Measurements from ENCODE around the gene ANKRD45. TPM values are rescaled to one million over a fixed set of nuclear protein-coding genes. Genes with fewer than 3 reads are reported as not detected.
"Not testable (repeated sequence)": the region's sequence is repeated elsewhere in the genome, so short reads cannot be mapped to it uniquely, and the experiment has no call there.

ANKRD45 gene
- total and polyA plus RNA-seq, 2 donors (not counting 1 experiment from before 2014, with no cell fraction given) = 0.06 TPM; not detected in 1

- peaks cover 8% of the 10 kb centered on the region for H3K27me3 Mint-ChIP-seq
- H3K9me3 ChIP-seq (ENCODE audit: control extremely low read depth in 1 of 3, control insufficient read depth in 2 of 3, insufficient read depth in 1 of 3, low read length in 2 of 3) = no peaks in the 10 kb centered on the region
- ATAC-seq (ENCODE audit: low read depth) = no peak
- H4K20me1 ChIP-seq (ENCODE audit: control insufficient read depth, insufficient read depth, low read length, poor library complexity, severe bottlenecking) = no peaks in the 10 kb centered on the region
- H3K4me1 ChIP-seq (ENCODE audit: control insufficient read depth in 2 of 2, insufficient read depth in 2 of 2, low read length in 2 of 2) = peaks cover 3 to 8% of the 10 kb centered on the region in 2 donors
- no peak overlapping the region for H3K27ac Mint-ChIP-seq
- no peaks in the 10 kb centered on the region for H3K79me2 ChIP-seq (ENCODE audit: control insufficient read depth, insufficient read depth, low read length)
- peak overlapping the region; percentile 29 for H2AFZ ChIP-seq (ENCODE audit: insufficient read depth, low read depth, low read length, poor library complexity, severe bottlenecking)
- intact Hi-C loops (cut with micrococcal nuclease) = no loop called here
- H3K4me3 ChIP-seq (ENCODE audit: control extremely low read depth in 1 of 5, extremely low read depth in 1 of 5, insufficient read depth in 1 of 5, low read depth in 2 of 5, low read length in 4 of 5) = no peak overlapping the region
- peak overlapping the region; percentile 3 for H3K4me2 ChIP-seq (replicated peaks; ENCODE audit: low read depth, low read length, poor library complexity, severe bottlenecking)
- TF ChIP-seq CTCF (IDR thresholded peaks at IDR 0.05) (no peak), EZH2 (IDR thresholded peaks at IDR 0.05; ENCODE audit: borderline replicate concordance, insufficient read depth, low read depth, low read length, poor library complexity, severe bottlenecking) (no peak)
- H3K9me3 Mint-ChIP-seq (ENCODE audit: insufficient read depth) = no peaks in the 10 kb centered on the region
- ChIA-PET POLR2A (no interaction called here), CTCF (no interaction called here)
- peaks cover 14% of the 10 kb centered on the region for H3K4me1 Mint-ChIP-seq
- no peaks in the 10 kb centered on the region for H3K27me3 ChIP-seq (replicated peaks in 1 of 4; ENCODE audit: control extremely low read depth in 1 of 4, control insufficient read depth in 3 of 4, insufficient read depth in 4 of 4, low read length in 3 of 4)
- H3K27ac ChIP-seq (ENCODE audit: low read length in 2 of 2) = no peak overlapping the region
- DNase-seq = peak; percentile 7
- H3K36me3 ChIP-seq (replicated peaks in 1 of 2; ENCODE audit: control extremely low read depth in 1 of 2, control insufficient read depth in 1 of 2, extremely low read depth in 1 of 2, insufficient read depth in 2 of 2, low read length in 1 of 2) = no peaks in the 10 kb centered on the region
- H3K4me3 Mint-ChIP-seq = peak overlapping the region; percentile 21
- WGBS (ENCODE audit: insufficient coverage) = no CpG with 5 or more reads among the region's 2 CpGs
- no peak overlapping the region for H3K9ac ChIP-seq (ENCODE audit: low read length)
Measured at GRCh38 chr1:173601588-173601987, 68.1 kb downstream of the ANKRD45 start.

GRCh38 chr1:173596097-173596825 is 73.4 kb downstream of the ANKRD45 start:
- H3K27ac Mint-ChIP-seq = no peak overlapping the region
- Histone ChIP-seq H3K27me3 (replicated peaks in 1 of 4; ENCODE audit: control extremely low read depth in 1 of 4, control insufficient read depth in 3 of 4, insufficient read depth in 4 of 4, low read length in 3 of 4) (peaks cover 0 to 4% (median 0%) of the 10 kb centered on the region in 4 experiments), H2AFZ (ENCODE audit: insufficient read depth, low read depth, low read length, poor library complexity, severe bottlenecking) (no peak overlapping the region), H3K4me3 (ENCODE audit: control extremely low read depth in 1 of 5, extremely low read depth in 1 of 5, insufficient read depth in 1 of 5, low read depth in 2 of 5, low read length in 4 of 5) (no peak overlapping the region), H3K4me2 (replicated peaks; ENCODE audit: low read depth, low read length, poor library complexity, severe bottlenecking) (no peak overlapping the region), H3K79me2 (ENCODE audit: control insufficient read depth, insufficient read depth, low read length) (no peaks in the 10 kb centered on the region), H3K36me3 (replicated peaks in 1 of 2; ENCODE audit: control extremely low read depth in 1 of 2, control insufficient read depth in 1 of 2, extremely low read depth in 1 of 2, insufficient read depth in 2 of 2, low read length in 1 of 2) (no peaks in the 10 kb centered on the region), H3K9ac (ENCODE audit: low read length) (no peak overlapping the region), H4K20me1 (ENCODE audit: control insufficient read depth, insufficient read depth, low read length, poor library complexity, severe bottlenecking) (no peaks in the 10 kb centered on the region), H3K9me3 (ENCODE audit: control extremely low read depth in 1 of 3, control insufficient read depth in 2 of 3, insufficient read depth in 1 of 3, low read length in 2 of 3) (peaks cover 0 to 5% (median 0%) of the 10 kb centered on the region in 3 donors), H3K4me1 (ENCODE audit: control insufficient read depth in 2 of 2, insufficient read depth in 2 of 2, low read length in 2 of 2) (no peaks in the 10 kb centered on the region), H3K27ac (ENCODE audit: low read length in 2 of 2) (no peak overlapping the region)
- intact Hi-C loops (cut with micrococcal nuclease) = no loop called here
- H3K9me3 Mint-ChIP-seq (ENCODE audit: insufficient read depth) = no peaks in the 10 kb centered on the region
- H3K4me3 Mint-ChIP-seq = no peak overlapping the region
- ChIA-PET CTCF (no interaction called here), POLR2A (no interaction called here)
- DNase-seq (no peak), ATAC-seq (ENCODE audit: low read depth) (no peak)
- WGBS (ENCODE audit: insufficient coverage) = no CpG with 5 or more reads among the region's 3 CpGs
- no peak for TF ChIP-seq CTCF (IDR thresholded peaks at IDR 0.05)
- TF ChIP-seq EZH2 (IDR thresholded peaks at IDR 0.05; ENCODE audit: borderline replicate concordance, insufficient read depth, low read depth, low read length, poor library complexity, severe bottlenecking) = no peak
- peaks cover 3% of the 10 kb centered on the region for H3K4me1 Mint-ChIP-seq
- H3K27me3 Mint-ChIP-seq = peaks cover 11% of the 10 kb centered on the region

- H3K4me2 ChIP-seq (replicated peaks; ENCODE audit: low read depth, low read length, poor library complexity, severe bottlenecking); H3K27ac ChIP-seq (ENCODE audit: low read length in 2 of 2); H3K36me3 ChIP-seq (replicated peaks in 1 of 2; ENCODE audit: control extremely low read depth in 1 of 2, control insufficient read depth in 1 of 2, extremely low read depth in 1 of 2, insufficient read depth in 2 of 2, low read length in 1 of 2); H3K4me3 Mint-ChIP-seq; H3K79me2 ChIP-seq (ENCODE audit: control insufficient read depth, insufficient read depth, low read length); ATAC-seq (ENCODE audit: low read depth); DNase-seq; CTCF ChIA-PET; H3K27ac Mint-ChIP-seq; H3K9me3 ChIP-seq (ENCODE audit: control extremely low read depth in 1 of 3, control insufficient read depth in 2 of 3, insufficient read depth in 1 of 3, low read length in 2 of 3); H4K20me1 ChIP-seq (ENCODE audit: control insufficient read depth, insufficient read depth, low read length, poor library complexity, severe bottlenecking); H3K27me3 ChIP-seq (replicated peaks in 1 of 4; ENCODE audit: control extremely low read depth in 1 of 4, control insufficient read depth in 3 of 4, insufficient read depth in 4 of 4, low read length in 3 of 4); H3K9ac ChIP-seq (ENCODE audit: low read length); H3K9me3 Mint-ChIP-seq (ENCODE audit: insufficient read depth); H3K4me3 ChIP-seq (ENCODE audit: control extremely low read depth in 1 of 5, extremely low read depth in 1 of 5, insufficient read depth in 1 of 5, low read depth in 2 of 5, low read length in 4 of 5); H3K4me1 Mint-ChIP-seq; intact Hi-C loops (cut with micrococcal nuclease); H2AFZ ChIP-seq (ENCODE audit: insufficient read depth, low read depth, low read length, poor library complexity, severe bottlenecking); POLR2A ChIA-PET; H3K4me1 ChIP-seq (ENCODE audit: control insufficient read depth in 2 of 2, insufficient read depth in 2 of 2, low read length in 2 of 2): not testable (repeated sequence)
- H3K27me3 Mint-ChIP-seq = peaks cover 11% of the 10 kb centered on the region
- no CpG with 5 or more reads among the region's 5 CpGs for WGBS (ENCODE audit: insufficient coverage)
Measured at GRCh38 chr1:173591138-173591537, 78.5 kb downstream of the ANKRD45 start.

All from B cell (primary cell).